GM19395 (cell line): ENCODE measurements around the gene EFNA3.
"Not testable (repeated sequence)": the region's sequence is repeated elsewhere in the genome, so short reads cannot be mapped to it uniquely, and the experiment has no call there.

ENCODE experiments used
- ATAC-seq: cut with Tn5 transposase; IDR thresholded peaks from one replicate; pipeline ENCODE4 v1.9.1; 2021; ENCODE audit warnings: mild to moderate bottlenecking, moderate library complexity; ENCODE audit not compliant: unreplicated experiment

EFNA3 gene

DNA sequence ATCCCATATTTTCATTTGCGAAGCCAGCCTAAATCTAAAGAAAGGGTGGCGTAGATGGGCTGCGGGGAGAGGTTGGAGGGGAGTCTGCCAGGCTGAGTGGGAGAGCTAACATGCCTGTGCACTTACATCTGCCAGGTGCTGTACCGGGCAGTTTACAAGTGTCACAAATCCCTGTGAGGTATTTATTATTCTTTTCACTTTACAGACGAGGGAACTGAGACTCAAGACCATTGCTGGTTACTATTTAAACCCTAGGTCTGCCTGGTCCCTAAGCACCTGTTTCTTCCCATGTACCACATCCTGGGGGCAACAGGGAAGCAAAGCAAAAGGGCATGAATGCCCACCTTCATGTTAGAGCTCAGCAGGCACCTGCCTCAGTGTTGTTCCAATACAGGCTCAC is 29.7 kb downstream of the EFNA3 start:
- no peak for ATAC-seq

DNA sequence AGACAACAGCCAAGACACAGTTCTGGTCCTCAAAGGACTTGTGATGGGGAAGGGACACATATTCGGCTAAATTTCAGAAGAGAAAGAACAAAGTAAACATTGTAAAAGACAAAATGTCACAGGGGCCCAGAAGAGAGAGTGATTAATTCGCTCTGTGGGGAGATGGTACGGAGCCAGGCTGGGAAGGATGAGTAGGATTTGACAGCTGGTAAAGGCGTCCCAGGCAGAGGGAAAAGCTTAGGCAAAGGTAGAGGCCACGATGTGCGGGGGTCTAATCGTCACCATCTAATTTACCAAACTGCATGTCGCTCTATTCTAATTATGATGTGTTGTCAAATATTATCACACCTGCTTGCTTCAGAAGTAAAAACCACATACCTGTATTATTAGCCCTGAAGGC is 31.7 kb downstream of the EFNA3 start:
- ATAC-seq, result no peak

DNA sequence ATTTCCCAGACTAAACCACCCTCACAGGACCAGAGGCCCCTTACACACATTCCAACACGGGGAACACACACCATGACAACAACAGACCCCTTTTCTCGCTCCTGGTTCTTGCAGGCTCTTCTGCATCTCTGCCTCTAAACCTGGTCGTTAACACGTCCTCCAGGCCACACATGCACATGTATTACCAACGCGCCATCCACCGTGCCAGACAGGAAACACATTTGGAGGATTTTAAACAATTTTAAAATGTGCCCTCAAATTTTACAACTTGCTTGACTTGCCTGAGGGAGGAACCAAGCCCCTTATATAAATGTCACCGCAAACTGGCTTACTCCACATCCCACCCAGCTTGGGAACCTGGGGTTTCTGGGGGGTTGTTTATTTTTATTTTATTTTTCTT is 32.2 kb downstream of the EFNA3 start:
- no peak for ATAC-seq

DNA sequence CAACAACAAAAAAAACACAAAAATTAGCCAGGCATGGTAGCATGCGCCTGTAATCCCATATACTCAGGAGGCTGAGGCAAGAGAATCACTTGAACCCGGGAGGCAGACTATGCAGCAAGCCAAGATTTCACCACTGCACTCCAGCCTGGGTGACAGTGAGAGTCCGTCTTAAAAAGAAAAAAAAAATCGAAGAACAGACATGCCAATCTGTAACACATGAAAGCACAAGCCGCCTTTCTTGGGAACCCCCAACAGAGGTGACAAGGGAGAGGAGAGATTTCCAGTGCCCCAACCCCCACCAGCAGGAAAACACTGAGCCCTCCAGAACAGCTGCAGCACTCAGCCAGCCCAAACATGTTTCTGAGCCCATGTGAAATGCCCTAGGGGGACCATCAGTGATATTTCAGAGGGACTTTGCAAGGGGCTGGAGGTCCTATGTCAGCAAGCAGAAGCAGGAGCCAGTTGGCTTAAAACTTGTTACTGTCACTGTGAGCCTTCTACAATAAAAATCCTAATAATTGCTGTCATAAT is 34.9 kb downstream of the EFNA3 start:
- no peak for ATAC-seq

DNA sequence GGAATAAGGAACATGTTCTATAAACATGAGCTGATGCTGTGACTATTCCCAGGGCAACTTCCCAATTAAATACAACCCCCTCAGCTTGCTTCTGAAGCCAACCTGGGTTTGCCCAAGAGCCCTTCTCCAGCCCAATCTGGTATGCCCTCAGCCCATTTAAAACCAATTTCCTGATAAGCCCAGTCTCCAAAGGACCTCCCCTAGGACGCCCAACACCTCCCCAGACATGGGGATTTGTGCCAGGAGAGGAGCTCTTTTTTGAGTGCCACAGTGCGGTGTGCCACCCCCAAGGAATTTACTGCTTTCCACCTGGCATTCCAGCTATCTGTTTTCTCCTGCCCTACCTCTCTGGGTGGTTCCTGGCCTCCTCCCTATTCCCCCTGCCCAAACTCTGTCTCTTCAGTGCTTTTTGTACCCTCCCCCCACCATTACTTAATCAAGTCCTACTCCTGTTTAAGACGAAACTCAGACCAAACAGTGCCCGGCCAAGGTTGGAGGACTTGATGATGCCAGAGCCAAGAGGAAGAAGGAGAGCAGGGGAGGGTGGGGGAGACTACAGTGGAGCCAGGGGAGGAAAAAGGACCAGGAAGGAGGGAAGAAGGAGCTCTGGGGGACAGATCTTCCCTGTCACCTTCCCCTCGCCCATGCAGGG is 37.6 kb downstream of the EFNA3 start:
- ATAC-seq, result no peak

DNA sequence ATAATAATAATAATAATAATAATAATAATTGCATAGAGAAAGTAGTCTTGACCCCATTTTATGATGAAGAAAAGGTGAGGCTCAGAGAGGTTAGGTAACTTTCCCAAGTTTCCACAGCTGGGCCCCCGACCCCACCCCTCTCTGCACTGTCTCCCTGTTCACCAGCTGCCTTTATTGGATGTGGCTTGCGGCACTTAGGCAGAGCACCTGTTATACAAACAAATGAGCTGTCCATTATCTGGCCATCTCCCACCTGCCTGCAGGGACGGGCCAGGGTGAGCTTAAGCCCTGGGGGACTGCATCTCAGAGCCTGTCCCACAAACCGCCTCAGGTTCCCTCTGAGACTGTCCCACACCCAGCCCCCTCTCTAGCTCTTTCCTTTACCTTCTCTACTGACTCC is 39.0 kb downstream of the EFNA3 start:
- ATAC-seq, result no peak

DNA sequence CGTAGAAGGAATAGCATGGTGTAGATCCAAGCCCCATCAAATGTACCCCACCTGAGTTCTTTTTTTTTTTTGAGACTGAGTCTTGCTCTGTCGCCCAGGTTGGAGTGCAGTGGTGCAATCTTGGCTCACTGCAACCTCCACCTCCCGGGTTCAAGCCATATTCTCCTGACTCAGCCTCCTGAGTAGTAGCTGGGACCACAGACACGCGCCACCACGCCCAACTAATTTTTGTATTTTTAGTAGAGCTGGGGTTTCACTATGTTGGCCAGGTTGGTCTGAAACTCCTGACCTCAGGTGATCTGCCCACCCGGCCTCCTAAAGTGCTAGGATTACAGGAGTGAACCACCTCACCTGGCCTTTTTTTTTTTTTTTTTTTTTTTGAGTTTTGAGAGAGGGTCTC is 39.5 kb downstream of the EFNA3 start:
- not testable (repeated sequence) for ATAC-seq

DNA sequence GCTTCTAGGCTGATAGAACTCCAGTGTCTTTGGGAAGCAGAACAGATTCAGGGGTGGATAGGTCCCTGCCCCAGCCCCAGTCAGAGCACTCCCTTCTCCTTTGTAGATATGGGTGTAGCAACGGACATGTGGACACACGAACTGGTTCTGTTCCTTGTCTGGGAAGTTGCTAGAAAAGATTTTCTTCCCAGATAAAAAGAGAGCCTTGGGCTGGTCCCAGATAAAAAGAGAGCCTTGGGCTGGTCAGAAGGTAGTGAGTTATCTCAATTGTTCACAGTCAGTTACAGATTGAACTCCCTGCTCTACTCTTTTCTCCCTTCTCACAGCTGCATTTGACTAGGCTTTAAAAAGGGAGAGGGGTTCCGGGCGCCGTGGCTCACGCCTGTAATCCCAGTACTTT is 41.6 kb downstream of the EFNA3 start:
- ATAC-seq, result no peak

DNA sequence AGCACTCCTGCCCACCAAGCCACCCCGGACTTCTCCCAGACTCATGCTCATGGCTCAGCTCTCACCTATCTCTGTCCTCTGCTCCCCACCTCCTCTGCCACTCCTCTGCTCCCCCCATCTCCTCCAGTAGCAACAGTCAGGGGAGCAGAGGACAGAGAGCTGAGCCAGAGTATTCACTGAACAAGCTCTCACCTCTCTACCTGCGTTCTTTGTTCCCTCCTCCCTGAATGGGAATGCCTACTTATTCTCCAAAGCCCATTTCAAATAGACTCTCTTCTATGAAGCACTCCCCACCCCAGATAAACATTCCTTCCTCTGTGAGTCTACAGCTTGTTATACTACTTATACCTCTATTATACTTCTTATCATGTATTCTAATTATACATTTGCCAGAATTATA is 42.6 kb downstream of the EFNA3 start:
- no peak for ATAC-seq

DNA sequence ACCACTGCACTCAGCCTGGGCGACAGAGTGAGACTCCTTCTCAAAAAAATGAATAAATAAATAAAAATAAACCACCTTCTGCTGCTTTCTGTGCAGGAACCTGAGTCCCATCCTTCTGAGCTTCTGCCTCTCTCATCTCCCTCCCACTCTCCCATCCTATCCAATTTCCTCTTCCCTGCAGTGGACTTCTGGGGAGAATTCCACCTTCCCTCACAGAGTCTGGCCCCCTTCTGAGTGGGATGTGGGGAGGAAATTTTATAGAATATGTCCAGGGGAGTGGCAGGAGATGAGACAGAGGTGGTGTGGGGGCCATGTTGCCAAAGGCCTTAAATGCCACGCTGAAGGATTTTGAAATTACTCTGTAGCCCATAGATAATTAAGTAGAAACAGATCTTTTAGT is 43.7 kb downstream of the EFNA3 start:
- no peak for ATAC-seq

DNA sequence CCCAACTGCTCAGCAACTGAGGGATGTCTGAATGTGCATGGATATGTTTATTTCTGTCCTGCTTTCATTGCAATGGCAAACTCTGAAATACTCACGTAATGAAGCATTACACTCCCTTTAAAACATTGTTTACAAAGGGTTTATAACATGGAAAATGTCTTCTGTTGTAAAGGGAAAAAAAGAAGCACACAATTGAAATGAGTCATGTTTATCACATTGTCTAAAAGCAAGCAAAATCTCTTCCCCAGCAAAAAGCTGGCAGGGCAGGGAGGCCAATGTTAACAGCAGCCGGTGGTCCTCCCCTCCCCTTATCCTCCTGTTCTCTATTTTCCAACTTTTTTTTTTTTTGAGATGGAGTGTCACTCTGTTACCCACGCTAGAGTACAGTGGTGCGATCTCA is 45.2 kb downstream of the EFNA3 start:
- no peak for ATAC-seq

DNA sequence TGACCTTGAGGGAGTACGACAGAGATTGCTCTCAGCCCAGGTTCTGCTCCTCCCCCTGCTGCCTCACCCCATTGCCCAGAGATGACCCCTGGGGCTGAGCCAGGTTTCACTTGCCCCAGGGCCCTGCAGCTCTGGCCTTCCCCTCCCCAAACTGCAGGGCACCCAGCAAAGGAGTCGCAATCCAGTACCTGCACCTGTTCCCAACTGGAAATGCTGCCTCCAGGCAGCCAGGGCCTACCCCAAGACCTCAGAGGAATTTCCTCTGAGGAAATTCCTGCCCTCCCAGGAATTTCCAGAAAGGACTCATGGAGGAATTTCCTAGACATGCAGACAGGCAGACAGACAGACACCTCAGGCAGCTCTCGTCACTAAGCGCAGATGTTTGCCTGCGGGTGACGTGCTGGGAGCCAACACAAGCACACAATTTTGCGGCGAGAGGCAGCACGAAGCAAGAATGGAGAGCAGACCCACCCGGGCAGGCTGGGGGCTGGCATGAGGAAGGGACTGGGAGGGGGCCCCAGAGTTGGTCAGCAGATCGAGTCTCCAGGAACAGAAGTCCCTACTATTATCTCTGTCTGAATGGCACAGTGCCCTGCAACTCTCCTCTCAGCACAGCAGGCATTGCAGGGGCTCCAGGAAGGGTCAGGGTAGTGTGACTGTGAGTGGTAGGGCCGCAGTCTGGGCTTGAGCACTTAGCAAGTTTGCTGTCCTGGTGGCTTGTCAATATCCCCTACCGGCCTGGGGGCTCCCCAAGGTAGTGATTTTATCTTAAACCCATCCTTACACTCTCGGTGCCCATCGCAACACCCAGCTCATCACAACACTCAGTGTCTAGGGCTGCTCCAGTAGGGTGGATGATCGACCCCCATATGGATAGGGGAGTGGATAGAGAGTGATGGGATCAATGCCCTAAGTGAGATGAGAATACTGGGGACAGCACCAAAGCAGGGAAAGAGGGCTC is 46.1 kb downstream of the EFNA3 start:
- no peak for ATAC-seq

DNA sequence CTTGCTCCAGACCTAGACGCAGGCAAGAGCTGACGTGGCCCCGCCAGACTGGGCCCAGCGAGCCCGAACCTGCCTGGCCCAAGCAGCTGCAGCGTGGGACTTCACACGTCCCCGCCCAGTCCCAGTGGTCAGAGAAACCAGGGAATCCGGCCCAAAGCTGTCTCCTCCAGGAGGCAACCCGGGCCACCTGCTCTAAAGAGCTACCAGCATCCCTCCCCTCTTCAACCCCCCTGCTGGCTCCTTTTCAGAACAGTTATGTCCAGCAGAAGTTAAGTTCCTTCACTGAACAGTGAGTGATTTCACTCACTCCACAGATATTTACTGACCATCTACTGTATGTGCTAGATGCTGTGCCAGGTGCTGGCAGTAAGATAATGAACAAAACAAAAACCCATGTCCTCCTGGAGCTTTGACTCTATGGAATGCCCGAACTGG is 46.9 kb downstream of the EFNA3 start:
- ATAC-seq, result no peak

DNA sequence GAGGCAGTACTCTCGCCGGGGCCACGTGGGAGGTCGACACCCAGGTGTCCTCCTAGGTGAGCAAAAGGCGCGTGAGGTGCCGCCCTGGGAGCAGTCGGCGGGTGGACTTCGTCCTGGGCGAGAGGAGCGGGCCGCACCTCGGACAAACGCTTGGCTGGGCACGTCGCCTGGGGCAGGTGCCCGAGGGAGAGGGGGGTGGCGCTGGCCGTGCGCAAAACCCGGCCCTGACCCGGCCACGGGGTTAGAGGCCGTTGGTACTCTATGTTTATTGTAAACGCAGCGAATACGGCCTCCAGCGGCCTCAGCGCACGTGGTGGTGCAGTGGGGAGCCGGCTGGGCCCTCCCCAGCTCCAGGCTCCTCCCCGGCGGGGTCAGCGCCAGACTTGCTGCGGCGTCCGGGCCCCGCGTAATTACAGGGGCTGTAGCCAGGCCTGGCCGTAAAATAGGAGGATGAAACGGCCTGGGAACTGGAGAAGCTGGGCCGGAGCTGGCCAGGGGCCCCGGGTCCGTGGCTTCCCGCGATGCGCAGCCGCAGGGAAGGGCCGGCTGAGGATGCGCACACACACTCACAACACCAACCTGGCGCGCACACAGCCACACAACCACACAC is 47.4 kb downstream of the EFNA3 start:
- no peak for ATAC-seq

DNA sequence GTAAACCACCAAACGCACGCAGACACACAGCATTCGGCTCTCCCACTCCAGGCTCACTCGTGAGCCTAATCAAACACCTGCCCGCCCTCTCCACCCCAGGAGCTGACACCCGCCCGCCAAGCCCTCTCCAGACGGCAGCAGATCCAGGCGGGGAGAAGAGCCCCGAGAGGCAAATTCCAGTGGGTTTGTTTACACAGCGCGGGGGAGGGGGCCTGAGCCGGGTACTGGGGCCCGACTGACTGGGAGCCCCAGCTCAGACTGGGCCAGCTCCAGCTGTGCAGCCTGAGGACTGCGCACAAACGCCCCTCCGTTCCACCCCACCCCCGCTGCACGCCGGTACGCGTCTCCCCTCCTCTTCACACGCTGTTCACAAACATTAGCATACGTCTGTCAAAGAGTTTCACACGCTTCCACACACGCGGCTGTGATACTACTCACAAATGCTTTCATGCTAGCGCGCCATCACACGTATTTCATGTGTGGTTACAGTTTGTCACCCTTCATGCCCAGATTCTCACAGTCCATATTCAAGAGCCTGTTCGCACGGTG is 48.0 kb downstream of the EFNA3 start:
- ATAC-seq, result no peak

DNA sequence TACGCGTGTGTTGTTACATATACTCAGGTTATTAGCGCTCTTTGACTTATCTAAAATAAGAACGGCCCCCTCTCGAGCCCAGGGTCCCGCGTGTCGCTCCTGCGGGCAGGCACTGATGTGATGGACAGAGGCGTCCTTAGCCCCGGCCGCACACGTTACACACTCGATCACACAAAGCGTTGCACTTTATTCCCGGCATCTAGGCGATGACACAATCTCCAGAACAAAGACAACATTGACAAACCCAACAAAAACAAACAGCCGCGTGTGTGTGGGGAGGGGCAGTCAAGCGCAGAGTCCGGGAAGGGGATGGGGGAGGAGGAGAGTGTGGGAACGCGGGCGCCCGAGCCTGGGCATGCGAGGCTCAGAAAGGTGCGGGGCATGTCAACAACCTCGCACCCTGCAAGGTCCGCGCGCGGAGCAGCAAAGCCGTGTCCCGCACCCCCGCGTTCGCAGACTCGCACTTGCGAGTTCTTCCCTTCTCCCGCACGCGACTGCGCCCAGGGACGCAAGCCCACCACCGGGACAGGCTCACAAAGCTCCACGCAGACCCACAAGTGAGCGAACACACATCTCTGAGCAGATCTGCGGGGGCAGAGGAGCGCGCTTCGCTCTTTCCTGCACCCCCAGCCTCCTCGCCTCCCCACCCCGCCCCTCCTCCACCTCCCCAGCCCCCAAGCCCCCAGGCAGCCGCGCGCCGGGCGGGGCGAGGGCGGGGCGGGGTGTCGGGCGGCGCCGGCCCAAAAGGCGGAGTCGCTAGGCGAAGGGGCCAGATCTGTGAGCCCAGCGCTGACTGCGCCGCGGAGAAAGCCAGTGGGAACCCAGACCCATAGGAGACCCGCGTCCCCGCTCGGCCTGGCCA is 48.7 kb downstream of the EFNA3 start, which contains the start of gene EFNA1:
TSS of gene EFNA1 (plus strand) at position 772 of the 862 bp plus-strand sequence. CDS start 102 bp downstream, outside the sequence.
- ATAC-seq, result no peak

DNA sequence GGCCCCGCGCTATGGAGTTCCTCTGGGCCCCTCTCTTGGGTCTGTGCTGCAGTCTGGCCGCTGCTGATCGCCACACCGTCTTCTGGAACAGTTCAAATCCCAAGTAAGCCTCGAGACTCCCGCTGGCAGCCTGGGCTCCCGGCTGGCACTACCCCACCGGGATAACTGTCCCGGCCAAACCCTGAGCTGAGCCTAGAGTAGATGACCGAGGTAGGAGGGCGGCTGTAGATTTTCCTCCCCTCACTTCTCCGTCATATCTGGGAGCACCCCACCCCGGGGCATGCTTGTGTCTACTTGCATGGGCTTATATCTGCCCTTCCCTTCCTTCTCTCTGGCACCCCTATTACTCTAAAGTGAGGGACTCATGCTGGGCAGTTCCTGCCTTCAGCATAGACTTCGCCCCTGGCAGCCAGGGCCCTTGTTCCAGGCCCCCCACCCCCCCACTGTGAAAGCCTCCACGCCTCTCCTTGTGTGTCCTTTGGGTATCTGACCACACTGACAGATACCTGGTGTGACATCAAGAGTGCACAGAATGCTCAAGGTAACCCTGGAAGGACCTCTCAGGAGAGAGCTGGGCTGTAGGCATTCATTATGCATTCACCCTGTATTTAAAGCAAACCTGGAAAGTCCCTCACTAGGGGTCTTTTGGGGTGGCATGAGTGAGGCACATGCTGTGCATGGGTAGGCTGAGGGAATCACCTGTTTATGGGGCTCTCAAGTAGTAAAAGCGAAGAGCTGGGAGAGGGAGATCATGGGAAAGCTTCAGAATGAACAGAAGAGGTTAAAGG is 49.5 kb downstream of the EFNA3 start:
- ATAC-seq, result no peak

DNA sequence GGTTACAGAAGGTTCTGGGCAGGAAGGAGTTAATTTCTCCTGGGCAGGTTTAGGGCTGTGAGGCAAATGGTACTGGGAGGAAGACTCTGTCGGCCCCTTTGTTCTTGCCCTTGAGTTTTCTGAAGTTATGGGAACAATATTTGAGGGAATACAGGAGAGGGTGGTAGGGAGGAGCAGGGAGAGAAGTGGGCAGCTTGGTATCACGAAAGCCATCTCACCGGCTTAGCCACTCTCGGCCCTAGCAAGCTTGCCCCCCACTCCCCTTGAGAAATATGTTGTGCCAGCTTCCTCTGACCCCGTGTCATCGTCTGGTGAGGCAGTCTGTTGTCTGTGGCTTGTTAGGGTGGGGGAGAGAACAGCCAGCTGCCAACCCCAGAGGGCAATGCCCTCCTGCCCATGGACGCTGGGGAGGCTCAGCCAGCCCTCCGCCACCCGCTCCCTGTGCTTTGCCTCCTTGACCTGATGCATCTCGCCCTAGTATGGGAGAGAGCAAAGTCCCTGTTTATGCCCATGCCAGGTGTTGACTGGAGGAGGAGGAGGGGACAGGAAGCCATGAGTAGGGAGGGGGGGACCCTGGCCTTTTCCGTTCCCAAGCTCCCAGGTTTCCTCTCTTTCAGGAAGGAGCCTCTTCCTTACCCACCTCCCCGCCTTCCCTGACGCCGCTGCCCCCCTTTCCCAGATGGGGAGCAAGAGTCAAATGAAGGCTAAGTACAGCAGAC is 50.3 kb downstream of the EFNA3 start:
- no peak for ATAC-seq
